Kidney epithelial cell (primary cell): ENCODE data around the gene VTI1A. TPM values are rescaled to one million over a fixed set of nuclear protein-coding genes. Genes with fewer than 3 reads are reported as not detected.

Experiments used
- DNase-seq: peaks from one replicate; pipeline ENCODE4 v3.0.0-alpha.2; 2010; ENCODE audit warnings: low read depth
- H3K27me3 ChIP-seq: 2 replicates; pipeline ENCODE4 v1.6.0; 2011; ENCODE audit warnings: low read length; ENCODE audit not compliant: control insufficient read depth, insufficient read depth
- H3K36me3 ChIP-seq: 2 replicates; pipeline ENCODE4 v1.5.1; 2011; ENCODE audit warnings: low read length; ENCODE audit not compliant: control insufficient read depth, insufficient read depth
- H3K4me3 ChIP-seq: 2 replicates; pipeline ENCODE4 v1.5.1; 2011; ENCODE audit warnings: low read depth, mild to moderate bottlenecking, control low read depth, low read length
- total RNA-seq: library from RNA; depleted of rRNA; stranded (reverse); fragments of >200 nt; gene quantifications from 2 replicates; pipeline ENCODE4 v1.2.3, GENCODE V29; 2015
- TF ChIP-seq, protein P1 (sequence below): IDR thresholded peaks from 2 replicates; pipeline ENCODE4 v1.5.1; 2011; ENCODE audit warnings: mild to moderate bottlenecking, moderate library complexity, low read length, control low read depth, inconsistent platforms; ENCODE audit not compliant: insufficient read depth, poor library complexity, severe bottlenecking

Gene VTI1A
- total RNA-seq, 1 donor from 2014 or later = 45.7 TPM

DNA sequence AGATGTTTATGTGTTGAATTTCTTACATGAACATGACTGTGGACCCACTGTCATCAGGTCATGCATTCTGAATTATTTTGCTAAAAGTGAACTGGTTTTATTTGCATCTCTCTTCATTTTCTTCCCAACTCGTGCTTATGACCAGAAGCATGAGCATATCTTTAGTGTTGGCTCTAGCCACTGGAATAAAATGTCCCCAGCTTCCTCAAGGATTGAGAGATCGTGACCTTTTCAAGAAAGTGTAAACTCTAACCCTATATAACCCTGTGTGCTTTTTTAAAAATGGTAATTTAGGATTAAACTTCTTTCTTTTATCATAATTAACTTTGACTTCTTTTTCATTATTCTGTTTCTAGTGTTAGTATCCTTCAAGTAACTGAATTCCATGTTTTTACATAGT is 55.5 kb downstream of the VTI1A start:
- Histone ChIP-seq H3K4me3 (no peak overlapping the region), H3K36me3 (no peaks in the 10 kb centered on the region), H3K27me3 (no peaks in the 10 kb centered on the region)
- TF ChIP-seq, protein P1, sequence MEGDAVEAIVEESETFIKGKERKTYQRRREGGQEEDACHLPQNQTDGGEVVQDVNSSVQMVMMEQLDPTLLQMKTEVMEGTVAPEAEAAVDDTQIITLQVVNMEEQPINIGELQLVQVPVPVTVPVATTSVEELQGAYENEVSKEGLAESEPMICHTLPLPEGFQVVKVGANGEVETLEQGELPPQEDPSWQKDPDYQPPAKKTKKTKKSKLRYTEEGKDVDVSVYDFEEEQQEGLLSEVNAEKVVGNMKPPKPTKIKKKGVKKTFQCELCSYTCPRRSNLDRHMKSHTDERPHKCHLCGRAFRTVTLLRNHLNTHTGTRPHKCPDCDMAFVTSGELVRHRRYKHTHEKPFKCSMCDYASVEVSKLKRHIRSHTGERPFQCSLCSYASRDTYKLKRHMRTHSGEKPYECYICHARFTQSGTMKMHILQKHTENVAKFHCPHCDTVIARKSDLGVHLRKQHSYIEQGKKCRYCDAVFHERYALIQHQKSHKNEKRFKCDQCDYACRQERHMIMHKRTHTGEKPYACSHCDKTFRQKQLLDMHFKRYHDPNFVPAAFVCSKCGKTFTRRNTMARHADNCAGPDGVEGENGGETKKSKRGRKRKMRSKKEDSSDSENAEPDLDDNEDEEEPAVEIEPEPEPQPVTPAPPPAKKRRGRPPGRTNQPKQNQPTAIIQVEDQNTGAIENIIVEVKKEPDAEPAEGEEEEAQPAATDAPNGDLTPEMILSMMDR = no peak
- DNase-seq = no peak

DNA sequence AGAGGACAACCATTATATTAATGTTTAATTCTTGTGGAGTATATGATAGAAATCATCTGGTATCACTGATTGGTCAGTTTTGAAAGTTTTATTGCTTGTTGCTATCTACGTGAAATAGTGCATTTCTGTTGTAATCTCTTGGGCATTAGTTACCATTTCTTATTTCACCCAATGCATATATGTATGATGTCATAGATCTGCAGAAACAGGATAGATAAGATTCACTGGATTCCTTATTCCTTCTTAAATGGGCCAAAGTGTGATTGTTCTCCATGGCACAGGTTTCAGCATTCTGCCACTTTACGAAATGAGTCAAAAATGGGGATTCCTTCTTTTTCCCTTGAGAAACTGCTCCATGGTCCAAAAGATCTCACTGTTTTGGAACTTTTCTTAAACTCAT is 56.6 kb downstream of the VTI1A start:
- DNase-seq = no peak
- Histone ChIP-seq H3K27me3 (no peaks in the 10 kb centered on the region), H3K4me3 (no peak overlapping the region), H3K36me3 (no peaks in the 10 kb centered on the region)
- TF ChIP-seq, protein P1 = no peak

DNA sequence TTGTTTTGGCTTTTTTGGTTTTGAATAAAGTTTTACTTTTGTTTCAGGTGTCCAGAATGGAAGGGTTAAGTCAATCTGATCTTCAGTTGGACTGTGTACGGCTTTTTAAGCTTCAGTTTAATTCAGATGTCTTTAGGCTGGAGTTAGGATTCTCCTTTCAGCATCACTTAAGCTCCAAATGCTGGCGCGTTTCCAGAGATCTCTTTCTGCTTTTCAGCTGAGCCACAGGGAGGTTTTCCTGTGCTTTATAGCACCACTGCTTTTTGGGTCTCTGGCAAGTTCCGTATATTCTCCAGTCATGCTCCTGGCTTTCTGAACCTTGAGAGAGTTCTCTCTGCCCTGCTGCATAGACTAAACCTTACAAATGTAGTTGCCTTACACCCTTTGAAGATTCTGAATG is 60.0 kb downstream of the VTI1A start:
- Histone ChIP-seq H3K36me3 (no peaks in the 10 kb centered on the region), H3K4me3 (no peak overlapping the region), H3K27me3 (no peaks in the 10 kb centered on the region)
- TF ChIP-seq, protein P1 = no peak
- DNase-seq = no peak

DNA sequence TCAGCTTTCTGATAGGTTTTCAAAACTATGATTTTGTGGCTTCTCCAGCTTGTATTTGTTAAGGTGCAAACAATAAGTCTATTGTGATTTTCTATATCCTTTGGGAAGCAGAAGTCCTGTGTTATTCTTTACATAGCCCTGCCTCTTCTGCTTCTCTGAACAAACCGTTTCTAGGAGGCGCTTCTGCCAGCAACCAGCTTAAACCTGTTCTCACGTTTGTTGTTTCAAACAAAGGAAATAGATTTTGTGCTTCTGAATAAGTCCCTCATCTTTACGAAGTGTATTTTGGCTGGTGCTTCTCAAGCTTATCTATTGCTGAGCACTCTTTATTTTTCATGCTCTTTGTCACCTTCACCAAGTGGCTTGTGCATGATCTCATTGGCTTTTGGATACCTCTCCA is 61.0 kb downstream of the VTI1A start:
- TF ChIP-seq, protein P1 = no peak
- no peak overlapping the region for H3K4me3 ChIP-seq
- H3K27me3 ChIP-seq = no peaks in the 10 kb centered on the region
- DNase-seq = no peak
- H3K36me3 ChIP-seq = no peaks in the 10 kb centered on the region

DNA sequence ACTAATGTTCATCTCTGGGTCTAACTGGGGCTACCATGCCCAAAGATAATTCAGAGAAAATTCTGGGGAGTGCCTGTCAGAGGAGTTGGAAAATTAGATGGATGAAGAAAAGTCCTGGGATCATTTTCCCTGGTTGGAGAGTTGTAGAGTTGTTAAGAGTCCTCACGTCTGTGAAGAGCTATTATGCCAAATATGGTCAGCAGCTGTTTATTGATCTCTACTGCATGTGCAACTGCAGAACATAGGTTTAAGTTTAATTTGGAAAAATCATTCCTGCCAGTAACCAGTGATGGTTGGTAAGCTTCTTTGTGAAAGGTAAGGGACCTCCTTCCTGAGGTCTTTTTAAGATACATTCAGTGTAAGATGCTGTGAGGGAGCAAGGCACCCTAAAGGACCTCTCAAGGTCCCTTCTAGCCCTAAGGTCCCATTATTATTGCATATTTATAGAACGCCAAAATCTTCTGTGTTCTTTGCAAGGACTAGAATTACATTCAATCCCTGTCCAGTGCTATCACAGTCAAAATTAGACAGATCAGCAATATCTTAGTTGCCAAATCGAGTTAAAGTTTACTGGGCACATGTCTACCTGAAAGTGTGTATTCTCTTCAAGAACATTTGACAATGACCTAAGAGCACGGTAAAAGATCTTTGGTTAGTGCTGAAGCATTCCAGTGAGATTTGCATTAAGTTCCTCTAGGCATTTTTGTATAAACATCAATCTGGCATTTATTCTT is 62.7 kb downstream of the VTI1A start:
- no peak overlapping the region for H3K4me3 ChIP-seq
- no peaks in the 10 kb centered on the region for H3K27me3 ChIP-seq
- H3K36me3 ChIP-seq = no peaks in the 10 kb centered on the region
- DNase-seq = no peak
- TF ChIP-seq, protein P1 = no peak

DNA sequence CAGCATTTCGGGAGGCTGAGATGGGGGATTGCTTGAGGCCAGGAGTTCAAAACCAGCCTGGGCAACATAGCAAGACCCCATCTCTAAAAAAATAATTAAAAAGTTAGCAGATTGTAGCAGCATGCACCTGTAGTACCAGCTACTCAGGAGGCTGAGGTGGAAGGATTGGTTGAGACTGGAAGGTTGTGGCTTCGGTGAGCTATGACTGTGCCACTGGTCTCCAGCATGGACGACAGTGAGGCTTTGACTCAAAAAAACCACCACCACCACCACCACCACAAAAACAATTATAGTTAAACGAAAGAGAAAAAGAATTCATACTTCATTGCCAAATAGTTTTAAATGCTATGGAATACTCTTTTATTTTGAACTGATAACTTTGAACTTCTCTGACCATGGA is 63.4 kb downstream of the VTI1A start:
- H3K36me3 ChIP-seq = no peaks in the 10 kb centered on the region
- no peak overlapping the region for H3K4me3 ChIP-seq
- DNase-seq = no peak
- TF ChIP-seq, protein P1 = no peak
- H3K27me3 ChIP-seq = no peaks in the 10 kb centered on the region
